Measurements from ENCODE around the gene DEFB131B. TPM values are rescaled to one million over a fixed set of nuclear protein-coding genes. Genes with fewer than 3 reads are reported as not detected.

The DEFB131B gene
- total and polyA plus RNA-seq, 2 of the 8 experiments (the other 6 are each of a cell fraction or from before 2014, with no cell fraction given): not detected

DNA sequence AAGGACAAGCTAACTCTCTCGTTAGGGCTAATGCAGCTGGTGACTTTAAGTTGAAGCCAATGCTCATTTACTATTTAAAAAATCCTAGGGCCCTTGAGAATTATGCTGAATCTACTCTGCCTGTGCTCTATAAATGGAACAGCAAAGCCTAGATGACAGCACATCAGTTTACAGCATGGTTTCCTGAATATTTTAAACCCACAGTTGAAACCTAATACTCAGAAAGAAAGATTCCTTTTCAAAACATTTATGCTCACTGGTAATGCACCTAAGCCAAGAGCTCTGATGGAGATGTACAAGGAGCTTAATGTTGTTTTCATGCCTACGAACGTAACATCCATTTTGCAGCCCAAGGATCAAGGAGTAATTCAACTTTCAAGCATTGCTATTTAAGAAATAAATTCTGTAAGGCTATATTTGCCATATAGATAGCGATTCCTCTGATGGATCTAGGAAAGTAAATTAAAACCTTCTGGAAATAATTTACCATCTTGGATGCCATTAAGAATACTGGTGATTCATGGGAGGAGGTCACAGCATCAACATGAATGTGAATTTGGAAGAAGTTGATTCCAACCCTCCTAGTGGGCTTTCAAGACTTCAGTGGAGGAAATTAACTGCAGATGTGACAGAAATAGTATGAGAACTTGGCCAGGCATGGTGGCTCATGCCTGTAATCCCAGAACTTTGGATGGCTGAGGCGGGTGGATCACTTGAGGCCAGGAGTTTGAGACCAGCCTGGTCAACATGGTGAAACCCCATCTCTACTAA lies 35.7 kb downstream of the DEFB131B start:
- Histone ChIP-seq H3K4me1 (replicated peaks in 1 of 4; ENCODE audit: control insufficient read depth in 3 of 4, insufficient read depth in 4 of 4, low read length in 3 of 4) (no peaks in the 10 kb centered on the region), H3K14ac (ENCODE audit: insufficient read length) (no peak overlapping the region), H3K27me3 (replicated peaks in 1 of 4; ENCODE audit: control insufficient read depth in 3 of 4, extremely low read depth in 1 of 4, insufficient read depth in 3 of 4, low read length in 3 of 4) (no peaks in the 10 kb centered on the region), H3K4ac (replicated peaks; ENCODE audit: insufficient read length, low read depth, low read length) (no peak overlapping the region), H3K4me3 (ENCODE audit: extremely low read depth in 1 of 4, insufficient read depth in 2 of 4, low read depth in 3 of 4, low read length in 4 of 4) (no peak overlapping the region), H3K18ac (ENCODE audit: extremely low read depth, low read length) (no peak overlapping the region), H3K9ac (replicated peaks in 1 of 4; ENCODE audit: extremely low read depth in 1 of 4, low read depth in 3 of 4, low read length in 3 of 4) (no peak overlapping the region), H4K20me1 (replicated peaks in 1 of 2; ENCODE audit: control insufficient read depth in 1 of 2, insufficient read depth in 2 of 2, low read length in 2 of 2) (peaks cover 0 to 2% of the 10 kb centered on the region in 2 experiments), H3K23me2 (ENCODE audit: low read depth, low read length) (no peaks in the 10 kb centered on the region; the same call in 1 of the 2 replicates), H4K8ac (ENCODE audit: extremely low read depth, insufficient read depth, low read length) (no peak overlapping the region), H3K79me1 (ENCODE audit: low read depth, low read length) (no peaks in the 10 kb centered on the region), H2AFZ (ENCODE audit: low read length) (no peak overlapping the region), H4K5ac (ENCODE audit: insufficient read length, low read depth, low read length) (no peak overlapping the region), H2BK20ac (ENCODE audit: low read length) (no peak overlapping the region), H2AK5ac (ENCODE audit: low read depth, low read length) (no peak overlapping the region), H2BK15ac (ENCODE audit: low read length) (no peak overlapping the region), H3K79me2 (ENCODE audit: control insufficient read depth in 1 of 2, insufficient read depth in 2 of 2, low read length in 2 of 2) (no peaks in the 10 kb centered on the region), H3K4me2 (ENCODE audit: insufficient read depth in 1 of 2, low read depth in 2 of 2, low read length in 2 of 2) (no peak overlapping the region), H2BK12ac (ENCODE audit: low read depth, low read length) (no peak overlapping the region), H3K27ac (ENCODE audit: low read depth, low read length) (no peak overlapping the region), H3K9me3 (ENCODE audit: insufficient read depth in 2 of 2, low read depth in 1 of 2, low read length in 1 of 2) (no peaks in the 10 kb centered on the region), H3K36me3 (ENCODE audit: control insufficient read depth in 2 of 4, insufficient read depth in 4 of 4, low read length in 3 of 4) (peaks cover 0 to 35% (median 21%) of the 10 kb centered on the region in 4 experiments; a peak in 6 of 8 replicates), H4K91ac (replicated peaks; ENCODE audit: insufficient read length, low read length) (no peak overlapping the region), H2BK120ac (replicated peaks; ENCODE audit: low read depth, low read length) (no peak overlapping the region), H2BK5ac (ENCODE audit: low read depth, low read length) (no peak overlapping the region), H3K56ac (replicated peaks; ENCODE audit: insufficient read length, low read depth, low read length) (no peak overlapping the region), H3K23ac (ENCODE audit: insufficient read length) (no peak overlapping the region)
- FAIRE-seq (no peak), DNase-seq (ENCODE audit: low read depth in 1 of 2, low spot score in 2 of 2) (no peak)
- TF ChIP-seq GABPA (IDR thresholded peaks at IDR 0.05; ENCODE audit: borderline replicate concordance, insufficient read depth, low read length) (no peak), SRF (IDR thresholded peaks at IDR 0.05; ENCODE audit: low read depth, low read length) (no peak), E2F6 (IDR thresholded peaks at IDR 0.05) (no peak), TAF7 (optimal IDR thresholded peaks at IDR 0.05; ENCODE audit: borderline replicate concordance, low read depth, low read length) (no peak), SP4 (IDR thresholded peaks at IDR 0.05; ENCODE audit: low read length) (no peak), NANOG (IDR thresholded peaks at IDR 0.05; ENCODE audit: insufficient read depth, low read depth, low read length, poor library complexity, severe bottlenecking) (no peak)
- ChIA-PET CTCF (ENCODE audit: partially characterized antibody) (interaction anchor here (1.2 kb wide), 1 partner anchor 14 kb away, joined by 4 read pairs; no protein-coding TSS in a partner anchor), POLR2A (ENCODE audit: partially characterized antibody) (no interaction called here)
- 94% methylated on average over 5 of the region's 5 CpGs; no CpG with 5 or more reads in 1 of the 2 experiments for WGBS, 2 experiments (ENCODE audit: extremely low coverage in 1 of 2, insufficient coverage in 1 of 2, insufficient read length in 1 of 2, insufficient replicate concordance in 2 of 2, low coverage in 1 of 2, low lambda C conversion rate in 2 of 2, missing lambda C conversion rate in 1 of 2)
